ENCODE data around the gene QARS1. TPM values are rescaled to one million over a fixed set of nuclear protein-coding genes. Genes with fewer than 3 reads are reported as not detected.

QARS1 gene
- total RNA-seq, 4 donors from 2014 or later, result 403 to 873 (median 447) TPM

GRCh38 chr3:49122451-49122850 is 17.9 kb upstream of the QARS1 start:
- H3K9me3 ChIP-seq, result no peaks in the 10 kb centered on the region
- TF ChIP-seq POLR2AphosphoS5 (IDR thresholded peaks at IDR 0.05) (no peak), POLR2A (IDR thresholded peaks at IDR 0.05) (no peak), EP300 (IDR thresholded peaks at IDR 0.05; ENCODE audit: low read depth) (no peak)
- TF ChIP-seq, protein P1, sequence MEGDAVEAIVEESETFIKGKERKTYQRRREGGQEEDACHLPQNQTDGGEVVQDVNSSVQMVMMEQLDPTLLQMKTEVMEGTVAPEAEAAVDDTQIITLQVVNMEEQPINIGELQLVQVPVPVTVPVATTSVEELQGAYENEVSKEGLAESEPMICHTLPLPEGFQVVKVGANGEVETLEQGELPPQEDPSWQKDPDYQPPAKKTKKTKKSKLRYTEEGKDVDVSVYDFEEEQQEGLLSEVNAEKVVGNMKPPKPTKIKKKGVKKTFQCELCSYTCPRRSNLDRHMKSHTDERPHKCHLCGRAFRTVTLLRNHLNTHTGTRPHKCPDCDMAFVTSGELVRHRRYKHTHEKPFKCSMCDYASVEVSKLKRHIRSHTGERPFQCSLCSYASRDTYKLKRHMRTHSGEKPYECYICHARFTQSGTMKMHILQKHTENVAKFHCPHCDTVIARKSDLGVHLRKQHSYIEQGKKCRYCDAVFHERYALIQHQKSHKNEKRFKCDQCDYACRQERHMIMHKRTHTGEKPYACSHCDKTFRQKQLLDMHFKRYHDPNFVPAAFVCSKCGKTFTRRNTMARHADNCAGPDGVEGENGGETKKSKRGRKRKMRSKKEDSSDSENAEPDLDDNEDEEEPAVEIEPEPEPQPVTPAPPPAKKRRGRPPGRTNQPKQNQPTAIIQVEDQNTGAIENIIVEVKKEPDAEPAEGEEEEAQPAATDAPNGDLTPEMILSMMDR (IDR thresholded peaks at IDR 0.05), result no peak
- in situ Hi-C loops (cut with MboI; ENCODE audit: low pct_ligation_motif_present in 1 of 4, low pct_unique_long_range_greater_than_20kb in 1 of 4, low sequenced_read_pairs in 3 of 4) (loop anchor here in 1 of 4 donors (5.0 kb wide), 1 partner anchor 45 kb away; the partner anchor contains the start of gene CCDC71), intact Hi-C loops (cut with DNase I; ENCODE audit: low total_unique reads) (no loop called here)
- H3K36me3 ChIP-seq, result peaks cover 0 to 15% (median 6%) of the 10 kb centered on the region in 4 donors
- DNase-seq, result no peak
- H3K4me1 ChIP-seq, result peaks cover 8 to 18% (median 13%) of the 10 kb centered on the region in 4 donors
- H3K27ac ChIP-seq, result no peak overlapping the region
- H3K27me3 ChIP-seq, result no peaks in the 10 kb centered on the region
- WGBS, 2 donors (ENCODE audit: low coverage in 1 of 2), result 89% methylated on average over 7 of the region's 7 CpGs; no CpG with 5 or more reads in 1 of the 2 donors
- no peak overlapping the region for H3K4me3 ChIP-seq

GRCh38 chr3:49122022-49122421 is 17.5 kb upstream of the QARS1 start:
- 95% methylated on average over 12 of the region's 12 CpGs; no CpG with 5 or more reads in 1 of the 2 donors for WGBS, 2 donors (ENCODE audit: low coverage in 1 of 2)
- Histone ChIP-seq H3K9me3 (no peaks in the 10 kb centered on the region), H3K27ac (no peak overlapping the region), H3K4me1 (peaks cover 8 to 18% (median 13%) of the 10 kb centered on the region in 4 donors), H3K36me3 (peaks cover 0 to 19% (median 8%) of the 10 kb centered on the region in 4 donors), H3K4me3 (no peak overlapping the region), H3K27me3 (no peaks in the 10 kb centered on the region)
- no peak for TF ChIP-seq POLR2A (IDR thresholded peaks at IDR 0.05)
- no peak for TF ChIP-seq POLR2AphosphoS5 (IDR thresholded peaks at IDR 0.05)
- TF ChIP-seq, protein P1 (IDR thresholded peaks at IDR 0.05), result no peak
- no peak for TF ChIP-seq EP300 (IDR thresholded peaks at IDR 0.05; ENCODE audit: low read depth)
- in situ Hi-C loops (cut with MboI; ENCODE audit: low pct_ligation_motif_present in 1 of 4, low pct_unique_long_range_greater_than_20kb in 1 of 4, low sequenced_read_pairs in 3 of 4), result loop anchor here in 1 of 4 donors (5.0 kb wide), 1 partner anchor 45 kb away; the partner anchor contains the start of gene CCDC71
- DNase-seq, result no peak
- intact Hi-C loops (cut with DNase I; ENCODE audit: low total_unique reads), result no loop called here

- in situ Hi-C loops (cut with MboI; ENCODE audit: low pct_ligation_motif_present in 1 of 4, low pct_unique_long_range_greater_than_20kb in 1 of 4, low sequenced_read_pairs in 3 of 4) (loop anchor here in 1 of 4 donors (5.0 kb wide), 1 partner anchor 46 kb away; the partner anchor contains the start of gene CCDC71), intact Hi-C loops (cut with DNase I; ENCODE audit: low total_unique reads) (no loop called here)
- 85 to 92% methylated on average over 2 to 17 of the region's 17 CpGs for WGBS, 2 donors (ENCODE audit: low coverage in 1 of 2)
- Histone ChIP-seq H3K27ac (peak overlapping the region; percentile 89 to 98 (median 94)), H3K27me3 (no peaks in the 10 kb centered on the region), H3K36me3 (peaks cover 0 to 26% (median 12%) of the 10 kb centered on the region in 4 donors), H3K4me1 (peaks cover 8 to 18% (median 13%) of the 10 kb centered on the region in 4 donors), H3K9me3 (no peaks in the 10 kb centered on the region), H3K4me3 (peak overlapping the region in 3 of 4 donors; percentile 74 to 86 (median 81))
- no peak for DNase-seq
- TF ChIP-seq EP300 (IDR thresholded peaks at IDR 0.05; ENCODE audit: low read depth) (no peak), POLR2AphosphoS5 (IDR thresholded peaks at IDR 0.05) (no peak), POLR2A (IDR thresholded peaks at IDR 0.05) (no peak)
- TF ChIP-seq, protein P1 (IDR thresholded peaks at IDR 0.05), result no peak
Measured at GRCh38 chr3:49121132-49121736, 16.7 kb upstream of the QARS1 start.

DNA sequence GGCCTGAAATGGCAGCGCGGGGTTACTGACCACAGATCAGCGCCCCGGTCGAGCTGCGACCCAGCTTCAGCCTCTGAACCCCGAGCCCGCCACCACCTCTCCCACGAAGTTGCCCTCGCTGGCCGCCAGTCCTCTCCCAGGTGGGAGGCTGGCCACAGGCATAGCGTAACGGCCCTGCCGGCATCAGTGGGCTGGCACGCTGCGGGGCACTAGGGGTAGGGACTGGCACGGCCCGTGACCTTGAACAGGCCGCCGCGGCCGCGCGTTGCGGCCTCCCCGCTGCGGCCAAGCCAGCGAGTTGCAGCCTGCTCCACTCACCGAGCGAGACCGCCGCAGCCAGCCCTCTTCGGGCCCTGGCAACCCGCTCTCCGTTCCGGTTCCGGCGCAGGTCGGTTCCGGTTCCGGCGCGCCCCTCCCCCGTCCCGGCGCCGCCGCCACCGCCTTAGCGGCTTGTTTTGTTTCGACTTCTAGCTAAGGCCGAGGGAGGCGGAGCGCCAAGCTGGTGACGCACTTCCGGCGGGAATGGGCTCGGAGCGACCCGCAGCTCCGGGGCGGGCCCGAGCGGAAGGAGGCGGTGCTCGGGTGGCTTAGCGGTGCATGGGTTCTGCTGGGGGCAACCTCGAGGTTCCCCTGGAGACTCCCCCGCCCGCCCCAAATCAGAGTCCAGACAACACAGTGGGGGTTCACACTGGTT is 16.0 kb upstream of the QARS1 start, which contains the start of gene USP19:
USP19 (minus strand) TSS at position 386 of the 694 bp plus-strand sequence. CDS start 1,678 bp downstream, outside the sequence.
- Histone ChIP-seq H3K36me3 (peaks cover 0 to 32% (median 18%) of the 10 kb centered on the region in 4 donors), H3K9me3 (no peaks in the 10 kb centered on the region), H3K27ac (peak within 1 kb of the TSS; percentile 89 to 98 (median 94)), H3K4me1 (peaks cover 8 to 18% (median 13%) of the 10 kb centered on the region in 4 donors), H3K4me3 (peak within 1 kb of the TSS; percentile 64 to 86 (median 78)), H3K27me3 (no peaks in the 10 kb centered on the region)
- WGBS, 2 donors (ENCODE audit: low coverage in 1 of 2), result 0% methylated on average over 47 of the region's 70 CpGs; no CpG with 5 or more reads in 1 of the 2 donors
- peak; percentile 97 for DNase-seq
- in situ Hi-C loops (cut with MboI; ENCODE audit: low pct_ligation_motif_present in 1 of 4, low pct_unique_long_range_greater_than_20kb in 1 of 4, low sequenced_read_pairs in 3 of 4), result loop anchor here in 1 of 4 donors (5.0 kb wide), 1 partner anchor 47 kb away; the partner anchor contains the start of gene CCDC71
- intact Hi-C loops (cut with DNase I; ENCODE audit: low total_unique reads), result no loop called here
- TF ChIP-seq POLR2AphosphoS5 (IDR thresholded peaks at IDR 0.05), result peak; percentile 87 to 97 (median 94)
- TF ChIP-seq, protein P1 (IDR thresholded peaks at IDR 0.05), result peak in 2 of 5 experiments; percentile 22 to 35
- TF ChIP-seq POLR2A (IDR thresholded peaks at IDR 0.05), result peak; percentile 90
- TF ChIP-seq EP300 (IDR thresholded peaks at IDR 0.05; ENCODE audit: low read depth), result no peak

Measured in transverse colon (tissue), 4 donors.